Fibroblast of pulmonary artery (primary cell): ENCODE results near the gene PDYN.

Source experiments
- DNase-seq: peaks from one replicate; pipeline ENCODE4 v3.0.0-alpha.2; 2010; ENCODE audit warnings: low read depth
- H3K4me3 ChIP-seq: replicated peaks from 2 replicates; pipeline ENCODE4 v1.5.1; 2011; ENCODE audit warnings: low read depth, mild to moderate bottlenecking, control low read depth, low read length, moderate library complexity
- CTCF ChIP-seq: IDR thresholded peaks from 2 replicates; pipeline ENCODE4 v1.5.1; 2011; ENCODE audit warnings: mild to moderate bottlenecking, control low read depth, low read length, inconsistent platforms; ENCODE audit errors: missing control alignments

PDYN gene

GRCh38 chr20:1932971-1933370, 60.9 kb downstream of the PDYN start:
- no peak for DNase-seq
- H3K4me3 ChIP-seq: no peak overlapping the region
- TF ChIP-seq CTCF: no peak

GRCh38 chr20:1931830-1932229, 62.0 kb downstream of the PDYN start:
- no peak overlapping the region for H3K4me3 ChIP-seq
- no peak for TF ChIP-seq CTCF

GRCh38 chr20:1930165-1930564, 63.7 kb downstream of the PDYN start:
- no peak overlapping the region for H3K4me3 ChIP-seq
- no peak for DNase-seq
- TF ChIP-seq CTCF: no peak

More at GRCh38 chr20:1931830-1932229, 62.0 kb downstream of the PDYN start:
- no peak for DNase-seq

GRCh38 chr20:1929460-1929859, 64.4 kb downstream of the PDYN start:
- DNase-seq: no peak
- no peak for TF ChIP-seq CTCF
- H3K4me3 ChIP-seq: no peak overlapping the region

- DNase-seq: no peak
- no peak overlapping the region for H3K4me3 ChIP-seq
- no peak for TF ChIP-seq CTCF
Measured at GRCh38 chr20:1928782-1929181, 65.1 kb downstream of the PDYN start.
